Suprapubic skin (tissue), 4 donors: Measurements from ENCODE around the gene TUBB3. TPM values are rescaled to one million over a fixed set of nuclear protein-coding genes. Genes with fewer than 3 reads are reported as not detected.
"Not testable (repeated sequence)": the region's sequence is repeated elsewhere in the genome, so short reads cannot be mapped to it uniquely, and the experiment has no call there.

Experiments used
- DNase-seq, 2 donors: peaks; one replicate each; pipeline ENCODE4 v3.0.0-alpha.2; 2019; ENCODE audit warnings: low spot score in 2 of 2
- H3K27ac ChIP-seq: fragments of 200-600 bp; sonication (generic); one replicate; pipeline ENCODE4 v1.5.1; 2019
- H3K27me3 ChIP-seq: fragments of 200-600 bp; sonication (generic); one replicate; pipeline ENCODE4 v1.5.1; 2019
- H3K36me3 ChIP-seq: fragments of 200-600 bp; sonication (generic); one replicate; pipeline ENCODE4 v1.5.1; 2019
- H3K4me1 ChIP-seq: fragments of 200-600 bp; sonication (generic); one replicate; pipeline ENCODE4 v1.5.1; 2019
- H3K4me3 ChIP-seq: fragments of 200-600 bp; sonication (generic); one replicate; pipeline ENCODE4 v1.5.1; 2019; ENCODE audit warnings: mild to moderate bottlenecking
- H3K9me3 ChIP-seq: fragments of 200-600 bp; sonication (generic); one replicate; pipeline ENCODE4 v1.5.1; 2019
- CTCF ChIP-seq, 2 donors: fragments of 200-600 bp in 1 of 2; fragments of 450-650 bp in 1 of 2; sonication (generic) in 1 of 2; IDR thresholded peaks; one replicate each; pipeline ENCODE4 v1.5.1; 2016 to 2019; ENCODE audit warnings: antibody characterized with exemption in 2 of 2, mild to moderate bottlenecking in 1 of 2, moderate library complexity in 1 of 2
- EP300 ChIP-seq: sonication (generic); formaldehyde crosslinking; IDR thresholded peaks from one replicate; pipeline ENCODE4 v1.6.1; 2017; ENCODE audit warnings: antibody characterized with exemption
- POLR2A ChIP-seq, 2 donors: fragments of 450-650 bp; IDR thresholded peaks; one replicate each; pipeline ENCODE4 v1.6.1; 2017; ENCODE audit warnings: antibody characterized with exemption in 2 of 2, mild to moderate bottlenecking in 2 of 2, moderate library complexity in 2 of 2
- POLR2AphosphoS5 ChIP-seq, 3 donors: sonication (generic); formaldehyde crosslinking; IDR thresholded peaks; one replicate each; pipeline ENCODE4 v1.6.1; 2017; ENCODE audit warnings: antibody characterized with exemption in 3 of 3
- WGBS: methylation state at CpG from one replicate; pipeline ENCODE4 v1.1.5; 2018; 5-methylcytosine and 5-hydroxymethylcytosine counted together
- total RNA-seq, 4 donors: library from RNA; depleted of rRNA; stranded (reverse); fragments of >200 nt; gene quantifications; one replicate each; pipeline ENCODE4 v1.1.0, GENCODE V29; 2016

TUBB3 gene
- total RNA-seq, 4 donors from 2014 or later = 1.2 to 9.2 (median 4.6) TPM

GRCh38 chr16:89912627-89913026 lies 10.5 kb upstream of the TUBB3 start:
- Histone ChIP-seq H3K27ac (no peak overlapping the region), H3K4me3 (no peak overlapping the region), H3K4me1 (peaks cover 15% of the 10 kb centered on the region), H3K27me3 (no peaks in the 10 kb centered on the region), H3K9me3 (no peaks in the 10 kb centered on the region), H3K36me3 (peaks cover 35% of the 10 kb centered on the region)
- WGBS = 78% methylated on average over 8 of the region's 14 CpGs
- DNase-seq = peak in 1 of 2 donors; percentile 64
- TF ChIP-seq POLR2AphosphoS5 (IDR thresholded peaks at IDR 0.05) (no peak), CTCF (IDR thresholded peaks at IDR 0.05) (no peak), POLR2A (IDR thresholded peaks at IDR 0.05) (no peak), EP300 (no peak)

- Histone ChIP-seq H3K4me1 (peaks cover 26% of the 10 kb centered on the region), H3K36me3 (peaks cover 25% of the 10 kb centered on the region), H3K4me3 (no peak overlapping the region), H3K9me3 (no peaks in the 10 kb centered on the region), H3K27ac (no peak overlapping the region), H3K27me3 (no peaks in the 10 kb centered on the region)
- TF ChIP-seq POLR2AphosphoS5 (IDR thresholded peaks at IDR 0.05) (no peak), EP300 (no peak), POLR2A (IDR thresholded peaks at IDR 0.05) (no peak), CTCF (IDR thresholded peaks at IDR 0.05) (no peak)
- no peak for DNase-seq
- WGBS = 74% methylated on average over 24 of the region's 30 CpGs
Observed at GRCh38 chr16:89913408-89914387, 9.4 kb upstream of the TUBB3 start.

- H3K4me3 ChIP-seq, H3K9me3 ChIP-seq, H3K27ac ChIP-seq, DNase-seq, H3K27me3 ChIP-seq: not testable (repeated sequence)
- Histone ChIP-seq H3K36me3 (peaks cover 20% of the 10 kb centered on the region), H3K4me1 (peaks cover 26% of the 10 kb centered on the region)
- WGBS = 45% methylated on average over 9 of the region's 11 CpGs
Observed at GRCh38 chr16:89914642-89915285, 8.4 kb upstream of the TUBB3 start.

- peak in 1 of 2 donors; percentile 62 for DNase-seq
- peaks cover 7% of the 10 kb centered on the region for H3K27me3 ChIP-seq
- TF ChIP-seq POLR2AphosphoS5 (IDR thresholded peaks at IDR 0.05) (no peak), POLR2A (IDR thresholded peaks at IDR 0.05) (no peak), CTCF (IDR thresholded peaks at IDR 0.05) (no peak), EP300 (no peak)
Observed at GRCh38 chr16:89915303-89916232, 7.6 kb upstream of the TUBB3 start.

GRCh38 chr16:89917773-89918452 lies 5.2 kb upstream of the TUBB3 start:
- no peaks in the 10 kb centered on the region for H3K9me3 ChIP-seq
- peak in 1 of 2 donors; percentile 89 for DNase-seq
- peaks cover 25% of the 10 kb centered on the region for H3K27me3 ChIP-seq
- TF ChIP-seq EP300 = no peak
- TF ChIP-seq CTCF (IDR thresholded peaks at IDR 0.05) = no peak
- TF ChIP-seq POLR2AphosphoS5 (IDR thresholded peaks at IDR 0.05) = peak in 2 of 3 donors; percentile 24 to 37
- TF ChIP-seq POLR2A (IDR thresholded peaks at IDR 0.05) = no peak
- H3K36me3 ChIP-seq = no peaks in the 10 kb centered on the region
- under 1% methylated on average over 15 of the region's 39 CpGs for WGBS
- no peak overlapping the region for H3K27ac ChIP-seq
- peaks cover 44% of the 10 kb centered on the region for H3K4me1 ChIP-seq
- H3K4me3 ChIP-seq = peak overlapping the region; percentile 34

More at GRCh38 chr16:89915303-89916232, 7.6 kb upstream of the TUBB3 start:
- 79% methylated on average over 25 of the region's 40 CpGs for WGBS
- Histone ChIP-seq H3K4me1 (peaks cover 21% of the 10 kb centered on the region), H3K27ac (no peak overlapping the region), H3K36me3 (peaks cover 15% of the 10 kb centered on the region), H3K9me3 (no peaks in the 10 kb centered on the region), H3K4me3 (no peak overlapping the region)
